OCI-LY1 (cell line): ENCODE data around the gene SLC40A1.

Experiments
- H2AFZ ChIP-seq: fragments of 200-600 bp; sonication (generic), shearing (Covaris generic); 2 replicates; pipeline ENCODE4 v1.6.0; 2014; ENCODE audit warnings: antibody characterized with exemption, mild to moderate bottlenecking, low read length
- H3F3A ChIP-seq: fragments of 200-600 bp; sonication (generic), shearing (Covaris generic); 2 replicates; pipeline ENCODE4 v1.6.0; 2014; ENCODE audit warnings: mild to moderate bottlenecking, antibody characterized with exemption, low read length, moderate library complexity; ENCODE audit not compliant: insufficient read depth
- H3K27ac ChIP-seq: fragments of 200-600 bp; sonication (generic); 2 replicates; pipeline ENCODE4 v1.5.1; 2014; ENCODE audit warnings: low read length, mixed run types, mild to moderate bottlenecking, low read depth; ENCODE audit not compliant: poor library complexity, severe bottlenecking
- H3K27me3 ChIP-seq: fragments of 200-600 bp; sonication (generic); 2 replicates; pipeline ENCODE4 v1.6.0; 2014; ENCODE audit warnings: antibody characterized with exemption, mild to moderate bottlenecking, low read length, moderate library complexity; ENCODE audit not compliant: insufficient read depth
- H3K36me3 ChIP-seq: fragments of 200-600 bp; sonication (generic); 2 replicates; pipeline ENCODE4 v1.6.1; 2014; ENCODE audit warnings: mild to moderate bottlenecking, antibody characterized with exemption, low read length, moderate library complexity, mixed read lengths; ENCODE audit not compliant: insufficient read depth
- H3K4me1 ChIP-seq: fragments of 200-600 bp; sonication (generic); 2 replicates; pipeline ENCODE4 v1.5.1; 2014; ENCODE audit warnings: mild to moderate bottlenecking, low read length, moderate library complexity; ENCODE audit not compliant: insufficient read depth, severe bottlenecking
- H3K4me2 ChIP-seq: fragments of 200-600 bp; sonication (generic), shearing (Covaris generic); 2 replicates; pipeline ENCODE4 v1.6.1; 2014; ENCODE audit warnings: low read length
- H3K4me3 ChIP-seq: fragments of 200-600 bp; sonication (generic); 2 replicates; pipeline ENCODE4 v1.5.1; 2014; ENCODE audit warnings: low read length, low read depth, mild to moderate bottlenecking, mixed read lengths; ENCODE audit not compliant: poor library complexity, severe bottlenecking
- H3K79me2 ChIP-seq: fragments of 200-600 bp; shearing (Covaris generic); 2 replicates; pipeline ENCODE4 v1.6.1; 2016; ENCODE audit warnings: mixed run types, low read length, mixed read lengths; ENCODE audit not compliant: insufficient read depth
- H3K9ac ChIP-seq: fragments of 200-600 bp; sonication (generic), shearing (Covaris generic); 2 replicates; pipeline ENCODE4 v1.6.1; 2014; ENCODE audit warnings: mild to moderate bottlenecking, low read length, mixed read lengths
- H3K9me2 ChIP-seq: fragments of 200-600 bp; sonication (generic), shearing (Covaris generic); 2 replicates; pipeline ENCODE4 v1.6.1; 2014; ENCODE audit warnings: low read depth, mild to moderate bottlenecking, low read length, mixed read lengths
- H3K9me3 ChIP-seq: fragments of 200-600 bp; shearing (Covaris generic); 2 replicates; pipeline ENCODE4 v1.6.1; 2014; ENCODE audit warnings: low read length, mixed read lengths
- H4K20me1 ChIP-seq: fragments of 200-600 bp; sonication (generic), shearing (Covaris generic); 2 replicates; pipeline ENCODE4 v1.6.0; 2016; ENCODE audit warnings: mild to moderate bottlenecking, low read length; ENCODE audit not compliant: insufficient read depth
- CTCF ChIP-seq: fragments of 200-600 bp; sonication (generic), shearing (Covaris generic); IDR thresholded peaks from 2 replicates; pipeline ENCODE4 v1.5.1; 2017; ENCODE audit warnings: mild to moderate bottlenecking, antibody characterized with exemption, low read length, moderate library complexity, mixed read lengths
- EZH2 ChIP-seq: fragments of 200-600 bp; sonication (generic), shearing (Covaris generic); IDR thresholded peaks from 2 replicates; pipeline ENCODE4 v1.8.0; 2017; ENCODE audit warnings: borderline replicate concordance, mixed run types, mild to moderate bottlenecking, antibody characterized with exemption, low read length, moderate library complexity, mixed read lengths

Gene SLC40A1

GRCh38 chr2:189627789-189628188 lies 47.2 kb upstream of the SLC40A1 start:
- no peaks in the 10 kb centered on the region for H3K36me3 ChIP-seq
- no peaks in the 10 kb centered on the region for H3K9me3 ChIP-seq
- no peaks in the 10 kb centered on the region for H3F3A ChIP-seq
- no peaks in the 10 kb centered on the region for H4K20me1 ChIP-seq
- H3K27ac ChIP-seq: no peak overlapping the region
- H3K4me1 ChIP-seq: no peaks in the 10 kb centered on the region
- no peak overlapping the region for H2AFZ ChIP-seq
- no peaks in the 10 kb centered on the region for H3K27me3 ChIP-seq
- TF ChIP-seq CTCF (no peak), EZH2 (no peak)
- H3K9ac ChIP-seq: no peak overlapping the region
- no peak overlapping the region for H3K4me3 ChIP-seq
- no peaks in the 10 kb centered on the region for H3K9me2 ChIP-seq
- no peaks in the 10 kb centered on the region for H3K79me2 ChIP-seq
- H3K4me2 ChIP-seq: no peak overlapping the region

- Histone ChIP-seq H2AFZ (no peak overlapping the region), H3K9me2 (no peaks in the 10 kb centered on the region), H3K27ac (no peak overlapping the region), H3K36me3 (no peaks in the 10 kb centered on the region), H3K4me1 (no peaks in the 10 kb centered on the region), H3K9ac (no peak overlapping the region), H3K79me2 (no peaks in the 10 kb centered on the region), H3K27me3 (no peaks in the 10 kb centered on the region), H4K20me1 (no peaks in the 10 kb centered on the region), H3K9me3 (no peaks in the 10 kb centered on the region), H3K4me2 (no peak overlapping the region), H3K4me3 (no peak overlapping the region), H3F3A (no peaks in the 10 kb centered on the region)
- TF ChIP-seq EZH2 (no peak), CTCF (no peak)
Measured at GRCh38 chr2:189625636-189626035, 45.0 kb upstream of the SLC40A1 start.

- no peak overlapping the region for H3K4me2 ChIP-seq
- no peak overlapping the region for H3K4me3 ChIP-seq
- no peak overlapping the region for H2AFZ ChIP-seq
- H3K9me2 ChIP-seq: no peaks in the 10 kb centered on the region
- H3K4me1 ChIP-seq: no peaks in the 10 kb centered on the region
- no peaks in the 10 kb centered on the region for H3F3A ChIP-seq
- H3K79me2 ChIP-seq: no peaks in the 10 kb centered on the region
- H3K36me3 ChIP-seq: no peaks in the 10 kb centered on the region
- no peaks in the 10 kb centered on the region for H3K27me3 ChIP-seq
- no peak overlapping the region for H3K27ac ChIP-seq
- no peak for TF ChIP-seq CTCF
- TF ChIP-seq EZH2: no peak
- H4K20me1 ChIP-seq: no peaks in the 10 kb centered on the region
- no peaks in the 10 kb centered on the region for H3K9me3 ChIP-seq
- no peak overlapping the region for H3K9ac ChIP-seq
Measured at GRCh38 chr2:189624648-189625355, 44.2 kb upstream of the SLC40A1 start.
